GM10266 (cell line): ENCODE data around the gene SCYGR6.

ENCODE experiments used
- DNase-seq: peaks from one replicate; pipeline ENCODE4 v3.0.0; 2012; ENCODE audit errors: extremely low spot score
- TF ChIP-seq, protein P1 (sequence below): IDR thresholded peaks from 2 replicates; pipeline ENCODE4 v1.5.1; 2012; ENCODE audit warnings: mild to moderate bottlenecking, low read depth; ENCODE audit not compliant: control insufficient read depth, insufficient read depth; ENCODE audit errors: missing control alignments

SCYGR6 gene

DNA sequence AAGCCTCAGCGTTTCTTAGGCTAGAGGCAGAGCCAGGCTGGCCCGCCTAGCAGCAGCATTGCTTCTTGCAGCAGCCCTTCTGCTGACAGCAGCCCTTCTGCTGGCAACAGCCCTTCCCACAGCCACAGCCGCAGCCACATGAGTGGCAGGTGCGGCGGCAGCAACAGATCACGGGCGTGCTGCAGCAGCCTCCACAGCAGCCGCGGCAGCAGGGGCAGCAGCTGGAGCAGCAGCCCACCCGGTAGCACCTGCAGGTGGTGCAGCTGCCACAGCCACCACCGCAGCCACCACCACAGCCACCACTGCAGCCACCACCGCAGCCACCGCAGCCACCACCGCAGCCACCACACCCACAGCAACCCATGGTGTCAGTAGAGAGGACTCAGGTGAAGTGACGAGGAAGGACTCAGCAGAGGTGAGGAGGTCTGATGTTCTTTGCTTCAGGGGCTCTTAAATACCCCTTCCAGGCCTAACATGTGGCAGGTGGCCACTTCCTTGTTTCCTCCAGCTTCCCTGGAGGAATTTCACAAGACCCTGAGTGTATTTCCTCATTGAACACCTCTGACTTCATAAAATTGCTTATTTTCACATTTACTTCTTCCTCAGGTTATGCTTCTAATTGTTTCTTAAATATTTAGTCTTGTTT is at the start of gene SCYGR6:
TSS of gene SCYGR6 (minus strand) at position 364 of the 646 bp plus-strand sequence. CDS start at position 364, 0 bp downstream.
- no peak for DNase-seq
- TF ChIP-seq, protein P1, sequence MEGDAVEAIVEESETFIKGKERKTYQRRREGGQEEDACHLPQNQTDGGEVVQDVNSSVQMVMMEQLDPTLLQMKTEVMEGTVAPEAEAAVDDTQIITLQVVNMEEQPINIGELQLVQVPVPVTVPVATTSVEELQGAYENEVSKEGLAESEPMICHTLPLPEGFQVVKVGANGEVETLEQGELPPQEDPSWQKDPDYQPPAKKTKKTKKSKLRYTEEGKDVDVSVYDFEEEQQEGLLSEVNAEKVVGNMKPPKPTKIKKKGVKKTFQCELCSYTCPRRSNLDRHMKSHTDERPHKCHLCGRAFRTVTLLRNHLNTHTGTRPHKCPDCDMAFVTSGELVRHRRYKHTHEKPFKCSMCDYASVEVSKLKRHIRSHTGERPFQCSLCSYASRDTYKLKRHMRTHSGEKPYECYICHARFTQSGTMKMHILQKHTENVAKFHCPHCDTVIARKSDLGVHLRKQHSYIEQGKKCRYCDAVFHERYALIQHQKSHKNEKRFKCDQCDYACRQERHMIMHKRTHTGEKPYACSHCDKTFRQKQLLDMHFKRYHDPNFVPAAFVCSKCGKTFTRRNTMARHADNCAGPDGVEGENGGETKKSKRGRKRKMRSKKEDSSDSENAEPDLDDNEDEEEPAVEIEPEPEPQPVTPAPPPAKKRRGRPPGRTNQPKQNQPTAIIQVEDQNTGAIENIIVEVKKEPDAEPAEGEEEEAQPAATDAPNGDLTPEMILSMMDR, result no peak

DNA sequence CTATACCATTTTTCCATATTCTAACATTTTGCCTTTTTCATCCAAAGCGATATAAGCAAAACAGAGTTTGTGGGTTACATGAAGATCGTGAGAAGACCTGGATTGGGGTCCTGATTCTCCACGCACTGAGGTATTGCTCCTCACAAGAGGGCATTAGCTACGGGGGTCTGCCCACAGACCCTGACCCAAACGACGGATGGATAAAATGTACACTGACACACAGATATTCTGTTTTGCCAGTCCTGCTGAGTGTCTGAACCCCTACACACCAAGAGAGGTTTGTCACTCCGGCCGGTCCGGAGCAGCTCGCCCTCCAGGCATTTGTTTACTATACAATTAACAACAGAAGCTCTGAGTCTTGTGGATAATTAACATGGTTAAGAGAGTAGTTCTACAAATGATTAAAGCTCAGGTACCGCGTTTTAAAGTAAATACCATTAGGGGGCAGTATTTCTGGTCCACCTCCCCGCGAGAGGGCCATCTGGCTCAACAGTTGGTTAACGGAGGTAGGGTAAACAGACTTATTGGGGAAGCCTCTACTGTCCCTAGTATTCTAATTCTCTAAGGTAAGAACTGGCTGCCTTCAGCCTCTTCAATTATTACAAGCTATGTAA is 49.6 kb upstream of the SCYGR6 start:
- no peak for DNase-seq
- TF ChIP-seq, protein P1, result peak; percentile 36

- TF ChIP-seq, protein P1, result no peak
- DNase-seq, result no peak
Measured at GRCh38 chr2:227772932-227773331, 48.4 kb upstream of the SCYGR6 start.

- TF ChIP-seq, protein P1, result no peak
- DNase-seq, result no peak
Measured at GRCh38 chr2:227772197-227772661, 47.7 kb upstream of the SCYGR6 start.

GRCh38 chr2:227767830-227768229 is 43.3 kb upstream of the SCYGR6 start:
- DNase-seq, result no peak
- TF ChIP-seq, protein P1, result no peak

DNA sequence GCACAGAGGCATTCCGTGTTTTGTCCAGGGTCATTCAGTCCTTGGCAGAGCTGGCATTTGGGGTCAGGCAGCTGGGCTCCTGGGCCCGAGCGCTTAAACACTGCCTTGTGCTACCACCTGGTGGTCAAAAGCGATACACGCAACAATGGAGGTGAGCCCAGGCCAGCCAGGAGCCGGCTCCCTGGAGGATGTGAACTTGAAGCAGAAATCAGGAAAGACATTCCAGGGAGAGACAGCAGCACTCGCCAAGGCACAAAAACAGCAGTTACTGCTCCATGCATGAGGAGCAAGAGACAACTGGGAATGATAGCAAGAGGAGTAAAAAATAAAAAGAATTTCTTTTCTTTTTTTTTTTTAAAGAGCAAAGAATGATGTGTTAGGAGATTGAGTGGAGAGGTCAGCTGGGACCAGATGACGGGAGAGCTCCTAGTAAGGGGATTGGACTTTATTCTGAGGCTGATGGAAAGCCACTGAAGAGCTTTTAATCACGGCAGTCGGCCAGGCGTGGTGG is 41.9 kb upstream of the SCYGR6 start:
- peak; percentile 82 for DNase-seq
- TF ChIP-seq, protein P1, result peak; percentile 90
